GM10266 (cell line): ENCODE measurements around the gene TLR8.
A peak's percentile ranks its signal among the peaks of the same experiment; 100 is the strongest.

ENCODE experiments used
- DNase-seq: peaks from one replicate; pipeline ENCODE4 v3.0.0; 2012; ENCODE audit errors: extremely low spot score
- CTCF ChIP-seq: IDR thresholded peaks from 2 replicates; pipeline ENCODE4 v1.5.1; 2012; ENCODE audit warnings: mild to moderate bottlenecking, low read depth; ENCODE audit not compliant: control insufficient read depth, insufficient read depth; ENCODE audit errors: missing control alignments

Gene TLR8

GRCh38 chrX:12945494-12945893 lies 39.1 kb downstream of the TLR8 start:
- TF ChIP-seq CTCF = no peak
- DNase-seq = no peak

- no peak for DNase-seq
- no peak for TF ChIP-seq CTCF
These were observed 40.0 kb downstream of the TLR8 start for GRCh38 chrX:12946406-12946805.

GRCh38 chrX:12946838-12947544 lies 40.6 kb downstream of the TLR8 start:
- TF ChIP-seq CTCF = peak; percentile 90
- peak; percentile 36 for DNase-seq

GRCh38 chrX:12947545-12948235 lies 41.3 kb downstream of the TLR8 start:
- no peak for DNase-seq
- no peak for TF ChIP-seq CTCF

- DNase-seq = no peak
- no peak for TF ChIP-seq CTCF
These were observed 42.1 kb downstream of the TLR8 start for GRCh38 chrX:12948495-12948894.

GRCh38 chrX:12949205-12949926 lies 42.9 kb downstream of the TLR8 start:
- DNase-seq = no peak
- no peak for TF ChIP-seq CTCF
